NCI-H748 (cell line): ENCODE measurements around the gene PLCL1.
A peak's percentile ranks its signal among the peaks of the same experiment; 100 is the strongest.
"Not testable (repeated sequence)": the region's sequence is repeated elsewhere in the genome, so short reads cannot be mapped to it uniquely, and the experiment has no call there.

Experiments
- DNase-seq: peaks from one replicate; lab custom pipeline; 2025; ENCODE audit not compliant: unreplicated experiment; lab: John Stamatoyannopoulos, UW

The PLCL1 gene

DNA sequence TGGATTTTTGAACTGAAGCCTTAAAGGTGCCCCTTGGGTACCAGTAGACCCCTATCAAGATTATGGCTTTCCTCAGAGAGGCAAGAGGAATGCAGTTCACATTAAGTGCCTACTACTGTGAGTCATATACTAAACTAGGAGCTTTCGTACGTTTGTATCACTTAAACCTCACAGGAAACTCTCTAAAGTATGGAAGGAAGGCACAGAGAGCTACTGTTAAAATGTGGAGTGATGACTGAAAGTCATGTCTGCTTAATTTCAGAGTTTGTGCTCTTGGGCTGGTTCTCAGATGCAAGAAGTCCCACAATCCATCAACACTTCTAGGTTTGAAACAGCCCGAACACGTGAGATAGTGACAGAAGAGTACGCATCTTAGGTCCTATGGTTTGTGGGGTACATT is 4.7 kb downstream of the PLCL1 start:
- DNase-seq, result no peak

- no peak for DNase-seq
These were observed 5.6 kb downstream of the PLCL1 start for GRCh38 chr2:197810016-197810415.

DNA sequence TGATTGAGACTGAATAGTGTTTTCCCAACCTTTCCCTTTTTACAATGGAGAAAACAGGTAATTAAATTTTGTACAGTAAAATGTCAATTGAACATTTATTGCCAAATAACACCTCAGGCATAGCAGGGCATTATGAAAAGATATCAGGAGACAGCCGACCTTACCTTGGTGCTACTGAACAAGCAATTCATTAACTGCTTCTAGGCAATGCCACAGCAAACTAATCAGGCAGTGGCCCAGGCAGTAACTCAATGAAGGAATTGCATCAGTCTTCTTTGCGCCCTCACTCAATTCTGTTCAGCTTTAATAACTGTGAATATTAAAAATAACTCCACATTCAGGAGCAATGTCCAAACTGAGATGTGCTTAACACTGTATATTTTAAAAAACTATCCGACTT is 6.1 kb downstream of the PLCL1 start:
- DNase-seq, result no peak

GRCh38 chr2:197813093-197813787 is 8.8 kb downstream of the PLCL1 start:
- peak; percentile 24 for DNase-seq

DNA sequence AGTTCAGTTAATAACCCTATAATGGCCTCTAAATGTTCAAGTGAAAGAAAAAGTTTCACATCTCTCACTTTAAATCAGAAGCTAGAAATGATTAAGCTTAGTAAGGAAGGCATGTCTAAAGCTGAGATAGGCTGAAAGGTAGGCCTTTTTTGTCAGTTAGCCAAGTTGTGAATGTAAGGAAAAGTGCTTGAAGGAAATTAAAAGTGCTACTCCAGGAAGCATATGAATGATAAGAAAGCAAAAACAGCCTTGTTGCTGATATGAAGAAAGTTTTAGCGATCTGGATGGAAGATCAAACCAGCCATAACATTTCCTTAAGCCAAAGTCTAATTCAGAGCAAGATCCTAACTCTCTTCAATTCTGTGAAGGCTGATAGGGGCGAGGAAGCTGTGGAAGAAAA is 10.1 kb downstream of the PLCL1 start:
- no peak for DNase-seq

GRCh38 chr2:197821550-197822289 is 17.3 kb downstream of the PLCL1 start:
- DNase-seq, result no peak

DNA sequence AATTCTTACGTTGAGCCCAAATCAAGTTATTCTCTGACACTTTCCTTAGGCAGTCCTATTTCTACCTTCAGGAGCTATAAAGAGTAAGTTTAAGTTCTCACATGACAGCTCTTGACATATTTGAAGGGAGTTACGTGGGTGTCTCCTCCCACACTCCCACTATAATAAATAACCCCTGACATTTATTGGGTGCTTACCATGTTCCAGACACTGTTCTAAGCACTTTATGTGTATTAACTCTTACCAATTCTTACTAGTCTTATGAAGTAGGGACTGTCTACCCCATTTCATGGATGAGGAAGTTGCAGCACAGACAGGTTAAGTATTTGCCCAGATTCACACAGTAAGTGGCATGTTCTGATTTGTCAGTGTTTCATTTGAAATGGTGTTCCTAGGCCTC is 17.9 kb downstream of the PLCL1 start:
- no peak for DNase-seq

DNA sequence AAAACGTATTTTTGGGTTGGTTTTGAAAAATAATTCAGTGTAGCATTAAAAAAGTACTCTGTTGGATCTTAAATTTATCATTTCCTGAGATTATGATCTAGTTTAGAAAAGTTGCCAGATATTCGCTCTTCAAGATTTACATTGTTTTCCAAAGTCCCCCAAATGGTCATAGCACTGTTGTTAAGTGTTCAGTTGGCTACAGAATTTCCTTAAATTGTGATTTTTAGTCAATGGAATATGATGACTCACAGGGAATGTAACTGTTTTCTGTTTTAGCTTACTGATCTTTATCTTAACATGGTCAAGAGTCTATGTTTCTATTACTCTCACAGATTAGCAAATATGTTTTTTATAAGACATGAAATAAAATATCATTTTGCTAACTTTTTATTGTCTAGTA is 23.2 kb downstream of the PLCL1 start:
- no peak for DNase-seq

DNA sequence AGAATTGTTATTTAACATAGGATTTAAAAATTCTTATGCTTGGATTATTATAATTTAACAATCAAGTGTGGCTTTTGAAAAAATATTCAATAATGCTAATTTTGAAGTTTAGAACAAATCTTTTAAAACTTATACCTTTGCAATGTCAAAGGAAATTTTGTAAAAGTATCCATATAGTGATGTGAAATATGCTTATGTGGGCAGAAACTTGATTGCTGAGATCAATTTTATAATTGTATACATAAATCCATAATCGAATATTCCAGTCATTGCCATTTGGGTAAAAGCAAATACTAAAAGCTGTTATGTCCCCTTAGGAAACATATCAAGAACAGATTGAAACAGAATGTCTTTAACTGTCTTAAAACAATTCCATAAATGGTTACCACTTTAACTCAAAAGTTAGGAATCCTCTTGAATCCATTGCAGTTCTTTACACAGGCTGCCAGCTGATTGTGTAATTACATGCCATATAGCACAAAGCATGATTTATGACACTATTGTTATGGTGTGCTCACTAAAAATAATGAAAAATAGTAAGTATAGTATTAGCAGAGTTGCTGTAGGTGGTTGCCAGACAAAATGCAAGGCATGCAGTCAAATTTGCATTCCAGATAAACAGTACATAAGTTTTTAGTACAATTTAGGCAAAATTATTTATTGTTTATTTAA is 24.2 kb downstream of the PLCL1 start:
- DNase-seq, result no peak

- DNase-seq, result not testable (repeated sequence)
These were observed 30.4 kb downstream of the PLCL1 start for GRCh38 chr2:197834771-197835170.

DNA sequence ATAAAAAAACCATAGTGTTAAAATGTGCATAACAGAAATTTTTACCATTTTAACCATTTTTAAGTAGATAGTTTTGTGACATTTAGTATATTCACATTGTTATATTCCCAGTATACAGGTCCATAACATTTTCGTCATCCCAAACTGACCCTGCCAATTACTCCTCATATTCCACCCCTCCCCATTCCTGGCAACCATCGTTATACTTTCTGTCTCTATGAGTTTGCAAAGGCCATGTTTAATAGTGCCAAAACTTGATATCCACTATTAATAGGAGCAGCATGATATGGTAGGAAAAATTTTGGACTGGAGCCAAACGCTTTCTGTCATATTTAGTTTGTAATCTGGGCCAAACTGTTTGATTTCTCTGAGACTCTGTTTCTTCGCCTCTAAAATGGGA is 30.9 kb downstream of the PLCL1 start:
- DNase-seq, result no peak

DNA sequence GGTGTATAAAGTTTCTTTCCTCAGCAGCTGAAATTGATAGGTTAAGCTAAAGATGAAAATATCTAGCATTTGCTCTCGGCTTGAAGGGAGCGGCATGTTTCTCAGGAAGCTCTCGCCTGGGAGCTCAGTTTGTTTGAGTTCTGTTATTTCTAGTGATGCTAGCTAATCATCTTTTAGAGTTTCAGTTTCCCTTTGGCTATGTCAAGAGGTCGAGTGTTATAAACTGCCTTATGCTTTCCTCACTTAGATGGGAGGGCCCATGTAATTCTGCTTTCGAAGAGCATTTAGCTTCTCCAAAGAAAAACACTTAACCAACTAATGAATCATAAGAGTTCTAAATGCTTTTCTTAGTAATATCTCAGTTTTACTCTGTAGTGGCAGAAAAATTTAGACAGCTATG is 33.6 kb downstream of the PLCL1 start:
- DNase-seq, result no peak

- no peak for DNase-seq
These were observed 34.2 kb downstream of the PLCL1 start for GRCh38 chr2:197838579-197838978.

- DNase-seq, result no peak
These were observed 34.9 kb downstream of the PLCL1 start for GRCh38 chr2:197839327-197839726.

GRCh38 chr2:197839856-197840255 is 35.5 kb downstream of the PLCL1 start:
- no peak for DNase-seq

GRCh38 chr2:197846128-197846527 is 41.7 kb downstream of the PLCL1 start:
- DNase-seq, result no peak

DNA sequence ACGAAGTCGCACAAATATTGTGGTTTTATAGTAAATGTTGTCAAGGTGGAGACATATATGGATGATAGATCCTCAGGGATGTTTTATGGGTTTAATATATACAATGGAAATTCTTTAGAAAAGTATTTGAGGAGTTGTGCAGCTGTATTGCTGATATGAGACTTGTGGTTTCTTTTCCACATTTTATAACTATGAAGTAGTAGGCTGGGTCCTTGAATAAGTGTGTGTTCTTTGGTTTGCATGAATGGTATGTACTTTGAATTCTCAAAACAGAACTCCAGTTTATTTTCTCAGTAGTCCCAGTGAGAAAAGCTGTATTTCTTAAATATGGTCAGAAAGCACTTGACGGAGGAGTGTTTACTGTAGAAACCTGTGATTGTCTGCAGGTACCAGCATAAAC is 42.4 kb downstream of the PLCL1 start:
- DNase-seq, result no peak

DNA sequence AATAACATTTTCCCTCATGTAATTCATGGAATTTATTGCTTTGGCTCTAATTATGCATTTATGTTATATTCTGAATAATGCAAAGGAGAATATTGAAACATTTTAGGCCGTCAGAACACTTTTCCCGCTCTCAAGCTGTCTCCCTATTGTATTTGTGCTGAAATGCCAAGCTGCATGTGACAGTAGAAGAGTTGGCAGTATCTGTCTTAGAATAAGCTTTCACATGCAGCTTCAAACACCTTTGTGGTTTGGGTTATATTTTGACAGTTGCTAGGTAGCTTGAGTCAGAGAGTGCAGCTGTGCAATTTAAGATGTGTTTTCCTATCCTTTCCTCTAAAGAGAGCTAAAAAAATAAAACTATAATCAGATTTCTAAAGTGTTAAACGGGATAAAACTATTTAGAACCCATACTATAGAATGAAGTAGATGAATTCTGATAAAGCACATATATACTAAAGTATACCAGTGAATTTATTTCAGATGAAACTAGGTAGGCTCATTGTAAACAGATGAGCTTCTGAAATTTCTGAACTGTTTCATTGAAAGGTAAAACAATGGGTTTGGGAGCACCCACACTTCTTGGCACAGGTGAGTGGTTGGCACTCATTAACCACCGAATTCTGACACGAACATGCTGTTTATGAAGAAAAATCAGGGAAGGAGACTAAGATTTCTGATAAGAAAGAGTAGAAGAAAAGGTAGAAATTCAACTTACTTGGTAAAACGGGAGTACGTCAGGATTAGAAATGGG is 43.4 kb downstream of the PLCL1 start:
- no peak for DNase-seq

DNA sequence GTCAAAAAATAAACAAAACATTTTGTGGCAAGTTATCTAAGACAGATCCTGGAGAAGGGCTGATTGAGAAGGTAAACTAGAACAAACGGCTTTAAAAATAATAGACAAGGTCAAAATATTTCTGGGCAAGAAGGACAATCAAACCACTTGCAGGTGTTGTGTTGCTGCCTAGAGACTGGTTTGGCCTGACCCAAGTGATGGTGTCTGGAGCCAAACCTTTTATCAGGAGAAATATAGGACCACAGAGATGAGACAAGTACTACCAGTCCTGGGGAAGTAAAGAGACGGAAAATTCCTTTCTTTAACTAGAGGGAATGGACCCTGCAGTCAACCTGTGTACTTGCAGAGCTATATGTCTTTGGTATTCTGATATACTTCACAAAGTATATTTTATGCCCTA is 44.2 kb downstream of the PLCL1 start:
- no peak for DNase-seq

GRCh38 chr2:197850882-197851450 is 46.6 kb downstream of the PLCL1 start:
- no peak for DNase-seq

GRCh38 chr2:197851451-197851850 is 47.1 kb downstream of the PLCL1 start:
- DNase-seq, result no peak
